Smooth muscle cell (in vitro differentiated cells): ENCODE results near the gene ERLEC1. TPM values are rescaled to one million over a fixed set of nuclear protein-coding genes. Genes with fewer than 3 reads are reported as not detected.

Experiments used
- DNase-seq: peaks from one replicate; lab custom pipeline; 2025; ENCODE audit not compliant: unreplicated experiment; lab: John Stamatoyannopoulos, UW
- H2AFZ ChIP-seq: fragments of 200-600 bp; sonication (generic); 2 replicates; pipeline ENCODE4 v1.6.0; 2016; ENCODE audit warnings: antibody characterized with exemption, low read depth, mild to moderate bottlenecking
- H3F3A ChIP-seq: fragments of 200-600 bp; sonication (generic); 2 replicates; pipeline ENCODE4 v1.6.0; 2017; ENCODE audit warnings: antibody characterized with exemption, low read depth
- H3K27ac ChIP-seq: fragments of 200-600 bp; sonication (generic); 2 replicates; pipeline ENCODE4 v1.5.1; 2016; ENCODE audit warnings: low read depth, mild to moderate bottlenecking
- H3K27me3 ChIP-seq: fragments of 200-600 bp; sonication (generic); 2 replicates; pipeline ENCODE4 v1.6.1; 2016; ENCODE audit warnings: low read depth, mild to moderate bottlenecking
- H3K36me3 ChIP-seq: fragments of 200-600 bp; sonication (generic); 2 replicates; pipeline ENCODE4 v1.5.1; 2016; ENCODE audit warnings: low read depth
- H3K4me1 ChIP-seq: fragments of 200-600 bp; sonication (generic); 2 replicates; pipeline ENCODE4 v1.5.1; 2016; ENCODE audit warnings: low read depth
- H3K4me2 ChIP-seq: fragments of 200-600 bp; sonication (generic); 2 replicates; pipeline ENCODE4 v1.6.0; 2016; ENCODE audit warnings: mild to moderate bottlenecking
- H3K4me3 ChIP-seq: fragments of 200-600 bp; sonication (generic); 2 replicates; pipeline ENCODE4 v1.5.1; 2016; ENCODE audit warnings: mild to moderate bottlenecking
- H3K79me2 ChIP-seq: fragments of 200-600 bp; sonication (generic); 2 replicates; pipeline ENCODE4 v1.6.0; 2016; ENCODE audit warnings: low read depth, mild to moderate bottlenecking
- H3K9ac ChIP-seq: fragments of 200-600 bp; sonication (generic); 2 replicates; pipeline ENCODE4 v1.6.0; 2016; ENCODE audit warnings: low read depth
- H3K9me3 ChIP-seq: fragments of 200-600 bp; sonication (generic); replicated peaks from 2 replicates; pipeline ENCODE4 v1.5.1; 2016; ENCODE audit warnings: low read depth
- H4K20me1 ChIP-seq: fragments of 200-600 bp; sonication (generic); 2 replicates; pipeline ENCODE4 v1.6.0; 2016; ENCODE audit warnings: low read depth
- CTCF ChIP-seq: fragments of 200-600 bp; sonication (generic); IDR thresholded peaks from 2 replicates; pipeline ENCODE4 v1.5.1; 2017; ENCODE audit warnings: borderline replicate concordance, mild to moderate bottlenecking, antibody characterized with exemption; ENCODE audit not compliant: insufficient read depth, poor library complexity, severe bottlenecking
- WGBS: methylation state at CpG from one replicate; pipeline ENCODE4 v1.1.7; 2016; ENCODE audit warnings: low lambda C conversion rate; 5-methylcytosine and 5-hydroxymethylcytosine counted together
- polyA plus RNA-seq: library from polyadenylated mRNA; unstranded; fragments of >200 nt; fragmentation: Nextera tagmentation; extraction: Ambion mirVana; gene quantifications from 2 replicates; pipeline ENCODE4 v1.2.1, GENCODE V29; 2016
- total RNA-seq: library from RNA; depleted of rRNA; stranded (reverse); fragments of >200 nt; gene quantifications from 2 replicates; pipeline ENCODE4 v1.2.3, GENCODE V29; 2014

ERLEC1 gene
- total and polyA plus RNA-seq, 2 experiments from 2014 or later = 94.0 to 106 TPM

GRCh38 chr2:53852532-53852931 lies 65.7 kb downstream of the ERLEC1 start:
- Histone ChIP-seq H3K36me3 (no peaks in the 10 kb centered on the region), H3F3A (no peaks in the 10 kb centered on the region), H3K9ac (no peak overlapping the region), H3K4me2 (no peak overlapping the region), H3K27me3 (no peaks in the 10 kb centered on the region), H3K4me1 (no peaks in the 10 kb centered on the region), H3K9me3 (no peaks in the 10 kb centered on the region), H3K79me2 (no peaks in the 10 kb centered on the region), H3K4me3 (no peak overlapping the region), H3K27ac (no peak overlapping the region), H4K20me1 (peaks cover 4% of the 10 kb centered on the region), H2AFZ (no peak overlapping the region)
- DNase-seq = no peak
- TF ChIP-seq CTCF = no peak
- 96% methylated on average over 4 of the region's 4 CpGs for WGBS

- no peaks in the 10 kb centered on the region for H3K9me3 ChIP-seq
These were observed 67.8 kb downstream of the ERLEC1 start for GRCh38 chr2:53854678-53855077.

GRCh38 chr2:53856272-53856671 lies 69.4 kb downstream of the ERLEC1 start:
- peaks cover under 1% of the 10 kb centered on the region for H4K20me1 ChIP-seq
- no peaks in the 10 kb centered on the region for H3K79me2 ChIP-seq
- no peaks in the 10 kb centered on the region for H3F3A ChIP-seq
- H3K27me3 ChIP-seq = no peaks in the 10 kb centered on the region
- no peak for DNase-seq
- 96% methylated on average over 2 of the region's 2 CpGs for WGBS
- no peak overlapping the region for H3K4me3 ChIP-seq
- no peaks in the 10 kb centered on the region for H3K4me1 ChIP-seq
- H2AFZ ChIP-seq = no peak overlapping the region
- no peaks in the 10 kb centered on the region for H3K9me3 ChIP-seq
- no peak overlapping the region for H3K4me2 ChIP-seq
- no peak overlapping the region for H3K9ac ChIP-seq
- no peaks in the 10 kb centered on the region for H3K36me3 ChIP-seq
- H3K27ac ChIP-seq = no peak overlapping the region
- TF ChIP-seq CTCF = no peak

More at GRCh38 chr2:53854678-53855077, 67.8 kb downstream of the ERLEC1 start:
- 100% methylated on average over 2 of the region's 2 CpGs for WGBS
- no peaks in the 10 kb centered on the region for H3K36me3 ChIP-seq
- DNase-seq = no peak
- H3K27ac ChIP-seq = no peak overlapping the region
- no peak overlapping the region for H2AFZ ChIP-seq
- no peak for TF ChIP-seq CTCF
- no peaks in the 10 kb centered on the region for H3F3A ChIP-seq
- H3K4me1 ChIP-seq = no peaks in the 10 kb centered on the region
- no peak overlapping the region for H3K9ac ChIP-seq
- no peak overlapping the region for H3K4me3 ChIP-seq
- no peaks in the 10 kb centered on the region for H3K27me3 ChIP-seq
- H3K79me2 ChIP-seq = no peaks in the 10 kb centered on the region
- H4K20me1 ChIP-seq = peaks cover 4% of the 10 kb centered on the region
- H3K4me2 ChIP-seq = no peak overlapping the region

GRCh38 chr2:53859206-53860181 lies 72.7 kb downstream of the ERLEC1 start, which contains the start of gene GPR75:
GPR75 (minus strand) TSS chr2:53859967; CDS start chr2:53854756, 5,211 bp downstream.
- Histone ChIP-seq H3K4me3 (peak within 1 kb of the TSS; percentile 32), H3K79me2 (no peaks in the 10 kb centered on the region), H3K4me1 (no peaks in the 10 kb centered on the region), H3K36me3 (no peaks in the 10 kb centered on the region), H4K20me1 (no peaks in the 10 kb centered on the region), H3K4me2 (peak within 1 kb of the TSS; percentile 66), H3K9ac (no peak within 1 kb of the TSS), H2AFZ (no peak within 1 kb of the TSS), H3K27ac (no peak within 1 kb of the TSS), H3K27me3 (no peaks in the 10 kb centered on the region), H3F3A (no peaks in the 10 kb centered on the region), H3K9me3 (no peaks in the 10 kb centered on the region)
- TF ChIP-seq CTCF = no peak
- WGBS = 61% methylated on average over 55 of the region's 72 CpGs
- no peak for DNase-seq
